Activated T-cell treated with anti-CD3 and anti-CD28 coated beads, Interleukin-2, amount 50 U/mL, for 24 hours (primary cell): Measurements from ENCODE around the gene SPSB3.

ENCODE experiments used
- DNase-seq: peaks from one replicate; pipeline ENCODE4 v3.0.0-alpha.2; 2020
- H3K27ac Mint-ChIP-seq: 2 replicates; pipeline ENCODE4 v1.8.0; 2020; ENCODE audit warnings: mild to moderate bottlenecking, mixed read lengths
- H3K27me3 Mint-ChIP-seq: 2 replicates; pipeline ENCODE4 v1.8.0; 2020; ENCODE audit warnings: mixed read lengths
- H3K36me3 Mint-ChIP-seq: 2 replicates; pipeline ENCODE4 v1.8.0; 2020; ENCODE audit warnings: low read depth, mixed read lengths
- H3K4me1 Mint-ChIP-seq: 2 replicates; pipeline ENCODE4 v1.8.0; 2020; ENCODE audit warnings: low read depth, mixed read lengths
- H3K4me3 Mint-ChIP-seq: 2 replicates; pipeline ENCODE4 v1.8.0; 2020; ENCODE audit warnings: mild to moderate bottlenecking, moderate library complexity, mixed read lengths
- H3K9me3 Mint-ChIP-seq: 2 replicates; pipeline ENCODE4 v1.8.0; 2020; ENCODE audit warnings: mixed read lengths

SPSB3 gene

GRCh38 chr16:1776991-1777374 is 5.4 kb downstream of the SPSB3 start:
- H3K9me3 Mint-ChIP-seq, result no peaks in the 10 kb centered on the region
- H3K4me1 Mint-ChIP-seq, result peaks cover 21% of the 10 kb centered on the region
- H3K4me3 Mint-ChIP-seq, result no peak overlapping the region
- no peak for DNase-seq
- H3K27ac Mint-ChIP-seq, result peak overlapping the region; percentile 71
- no peaks in the 10 kb centered on the region for H3K27me3 Mint-ChIP-seq
- peaks cover 52% of the 10 kb centered on the region for H3K36me3 Mint-ChIP-seq

DNA sequence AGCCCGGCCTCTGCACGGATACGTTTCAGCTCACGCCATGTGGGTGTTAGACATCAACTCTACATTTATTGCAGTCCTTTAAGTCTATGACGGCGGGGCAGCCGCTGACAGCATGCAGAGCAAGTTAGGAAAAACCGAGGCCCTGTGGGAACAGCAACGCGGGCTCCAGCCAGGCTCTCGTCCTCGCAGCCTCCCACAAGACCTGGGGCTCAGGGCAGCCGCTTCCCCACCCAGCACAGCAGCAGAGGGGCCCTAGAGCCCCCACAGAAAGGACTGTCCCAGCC is 5.8 kb downstream of the SPSB3 start:
- no peak for DNase-seq
- no peak overlapping the region for H3K4me3 Mint-ChIP-seq
- peaks cover 18% of the 10 kb centered on the region for H3K4me1 Mint-ChIP-seq
- H3K9me3 Mint-ChIP-seq, result no peaks in the 10 kb centered on the region
- peaks cover 53% of the 10 kb centered on the region for H3K36me3 Mint-ChIP-seq
- H3K27me3 Mint-ChIP-seq, result no peaks in the 10 kb centered on the region
- H3K27ac Mint-ChIP-seq, result peak overlapping the region; percentile 71

- Mint-ChIP-seq H3K27ac (peak overlapping the region; percentile 71), H3K9me3 (no peaks in the 10 kb centered on the region), H3K4me1 (peaks cover 13% of the 10 kb centered on the region), H3K4me3 (no peak overlapping the region), H3K36me3 (peaks cover 49% of the 10 kb centered on the region), H3K27me3 (no peaks in the 10 kb centered on the region)
- no peak for DNase-seq
Observed at GRCh38 chr16:1775846-1776671, 6.3 kb downstream of the SPSB3 start.

DNA sequence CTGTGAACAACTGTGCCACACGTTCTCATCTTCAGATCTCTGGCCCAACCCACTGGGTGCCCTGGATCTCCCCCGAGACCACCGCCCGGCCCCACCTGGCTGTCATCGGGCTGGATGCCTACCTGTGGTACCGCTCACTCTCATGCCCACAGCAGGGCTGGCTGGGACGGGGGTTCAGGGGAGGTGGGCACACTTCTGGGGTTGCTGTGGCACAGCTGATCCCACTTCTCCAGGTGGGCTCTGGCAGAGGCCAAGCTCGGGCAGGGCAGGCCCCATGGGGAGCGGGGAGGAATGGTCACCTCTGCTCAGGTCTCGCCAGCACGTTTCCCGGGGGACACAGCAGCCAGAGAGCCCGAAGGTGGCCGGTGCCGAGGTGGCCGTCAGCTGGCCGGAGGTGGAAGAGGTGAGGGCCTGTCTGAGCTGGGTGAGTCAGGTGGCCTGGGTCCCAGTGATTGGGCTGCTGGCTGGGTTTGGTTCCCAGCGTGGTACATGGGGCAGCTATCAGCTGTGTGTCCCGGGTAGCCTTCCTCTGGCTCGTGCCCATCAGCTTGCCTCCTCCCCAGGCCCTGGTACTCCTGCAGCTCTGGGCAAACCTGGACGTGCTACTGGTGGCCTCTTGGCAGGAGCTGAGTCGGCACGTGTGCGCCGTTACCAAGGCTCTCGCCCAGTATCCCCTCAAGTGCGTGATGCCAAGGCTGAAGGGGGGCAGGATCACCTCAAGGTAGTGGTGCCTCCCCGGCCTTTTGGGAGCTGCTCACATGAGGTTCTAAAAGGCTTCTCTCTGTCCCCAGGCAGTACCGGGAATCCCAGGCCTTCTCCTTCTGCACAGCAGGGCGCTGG is 7.1 kb downstream of the SPSB3 start:
- DNase-seq, result no peak
- H3K9me3 Mint-ChIP-seq, result no peaks in the 10 kb centered on the region
- H3K27me3 Mint-ChIP-seq, result no peaks in the 10 kb centered on the region
- no peak overlapping the region for H3K27ac Mint-ChIP-seq
- peak overlapping the region; percentile 96 for H3K4me3 Mint-ChIP-seq
- H3K4me1 Mint-ChIP-seq, result peaks cover 15% of the 10 kb centered on the region
- peaks cover 50% of the 10 kb centered on the region for H3K36me3 Mint-ChIP-seq

GRCh38 chr16:1774448-1774780 is 8.0 kb downstream of the SPSB3 start:
- no peak overlapping the region for H3K27ac Mint-ChIP-seq
- peak overlapping the region; percentile 96 for H3K4me3 Mint-ChIP-seq
- H3K4me1 Mint-ChIP-seq, result peaks cover 20% of the 10 kb centered on the region
- DNase-seq, result no peak
- no peaks in the 10 kb centered on the region for H3K9me3 Mint-ChIP-seq
- H3K27me3 Mint-ChIP-seq, result no peaks in the 10 kb centered on the region
- H3K36me3 Mint-ChIP-seq, result peaks cover 54% of the 10 kb centered on the region

DNA sequence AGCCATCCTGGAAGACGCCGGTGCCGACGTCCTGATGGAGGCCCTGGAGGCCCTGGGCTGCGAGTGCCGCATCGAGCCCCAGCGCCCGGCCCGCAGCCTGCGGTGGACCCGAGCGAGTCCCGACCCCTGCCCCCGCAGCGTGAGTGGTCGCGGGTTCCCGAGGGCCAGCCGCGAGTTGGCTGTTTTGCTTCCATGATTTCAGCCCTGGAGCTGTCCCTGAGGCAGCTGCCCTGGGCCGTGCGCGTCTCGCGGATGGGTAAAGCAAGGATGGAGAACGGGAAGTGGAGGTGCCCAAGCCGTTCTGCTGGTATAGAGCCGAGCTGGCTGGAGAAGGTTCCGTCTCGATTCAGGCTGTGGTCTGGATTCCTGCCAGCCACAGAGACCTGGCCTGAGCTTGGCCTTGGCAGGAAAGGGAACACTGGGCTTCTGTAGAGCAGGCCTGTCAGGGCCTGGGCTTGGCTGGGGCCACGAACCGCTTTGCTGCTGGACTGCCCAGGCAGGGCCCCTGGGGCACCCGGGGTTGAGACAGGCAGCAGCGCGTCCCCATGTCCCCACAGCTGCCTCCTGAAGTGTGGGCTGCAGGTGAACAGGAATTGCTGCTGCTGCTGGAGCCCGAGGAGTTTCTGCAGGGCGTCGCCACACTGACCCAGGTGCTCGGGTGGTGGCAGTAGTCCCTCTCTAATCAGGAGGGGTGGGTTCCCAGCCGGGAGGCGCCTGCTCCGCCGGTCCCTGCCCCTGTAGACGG is 8.5 kb downstream of the SPSB3 start:
- Mint-ChIP-seq H3K9me3 (no peaks in the 10 kb centered on the region), H3K36me3 (peaks cover 54% of the 10 kb centered on the region), H3K4me1 (peaks cover 20% of the 10 kb centered on the region), H3K4me3 (peak overlapping the region; percentile 96), H3K27me3 (no peaks in the 10 kb centered on the region), H3K27ac (peak overlapping the region; percentile 89)
- no peak for DNase-seq

GRCh38 chr16:1772908-1773702 is 9.3 kb downstream of the SPSB3 start, which contains the start of gene MRPS34:
Gene MRPS34 (minus strand): TSS chr16:1773134. CDS start chr16:1773119, 15 bp downstream.
- Mint-ChIP-seq H3K36me3 (peaks cover 58% of the 10 kb centered on the region), H3K9me3 (no peaks in the 10 kb centered on the region), H3K4me3 (peak within 1 kb of the TSS; percentile 96), H3K4me1 (peaks cover 20% of the 10 kb centered on the region), H3K27me3 (no peaks in the 10 kb centered on the region), H3K27ac (peak within 1 kb of the TSS; percentile 99)
- peak; percentile 88 for DNase-seq

GRCh38 chr16:1772362-1772907 is 9.9 kb downstream of the SPSB3 start, which contains the start of gene EME2:
Gene EME2 (plus strand): TSS chr16:1772810. CDS start chr16:1773228, 418 bp downstream.
- Mint-ChIP-seq H3K9me3 (no peaks in the 10 kb centered on the region), H3K27ac (peak within 1 kb of the TSS; percentile 99), H3K4me1 (peaks cover 20% of the 10 kb centered on the region), H3K36me3 (peaks cover 64% of the 10 kb centered on the region), H3K4me3 (peak within 1 kb of the TSS; percentile 96), H3K27me3 (no peaks in the 10 kb centered on the region)
- peak; percentile 79 for DNase-seq

DNA sequence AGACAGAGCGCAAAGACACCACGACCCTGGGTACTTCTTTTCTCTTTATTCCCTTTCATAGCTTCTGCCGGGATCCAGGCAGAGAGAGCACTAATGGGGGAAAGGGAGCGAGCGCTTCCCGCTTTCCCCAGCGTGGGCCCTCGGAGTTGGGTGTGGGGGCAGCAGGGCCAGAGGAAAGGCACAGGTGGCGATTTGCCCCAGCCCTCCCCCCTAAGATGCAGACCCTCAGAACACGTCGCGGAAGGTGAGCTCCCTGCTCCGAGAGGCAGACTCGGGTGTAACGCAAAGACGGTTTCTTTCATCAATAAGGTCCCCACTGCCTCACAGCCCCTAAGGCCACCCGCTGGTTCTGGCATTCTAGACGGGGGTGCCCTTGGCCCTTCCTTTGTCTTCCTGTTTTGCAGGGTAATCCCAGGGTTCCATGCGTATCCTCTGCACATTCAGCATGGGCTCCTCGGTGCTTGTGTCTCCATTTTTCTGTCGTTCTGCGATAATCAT is 10.5 kb downstream of the SPSB3 start:
- Mint-ChIP-seq H3K27me3 (no peaks in the 10 kb centered on the region), H3K4me3 (peak overlapping the region; percentile 96), H3K27ac (peak overlapping the region; percentile 99), H3K36me3 (peaks cover 65% of the 10 kb centered on the region), H3K9me3 (no peaks in the 10 kb centered on the region), H3K4me1 (peaks cover 20% of the 10 kb centered on the region)
- no peak for DNase-seq

DNA sequence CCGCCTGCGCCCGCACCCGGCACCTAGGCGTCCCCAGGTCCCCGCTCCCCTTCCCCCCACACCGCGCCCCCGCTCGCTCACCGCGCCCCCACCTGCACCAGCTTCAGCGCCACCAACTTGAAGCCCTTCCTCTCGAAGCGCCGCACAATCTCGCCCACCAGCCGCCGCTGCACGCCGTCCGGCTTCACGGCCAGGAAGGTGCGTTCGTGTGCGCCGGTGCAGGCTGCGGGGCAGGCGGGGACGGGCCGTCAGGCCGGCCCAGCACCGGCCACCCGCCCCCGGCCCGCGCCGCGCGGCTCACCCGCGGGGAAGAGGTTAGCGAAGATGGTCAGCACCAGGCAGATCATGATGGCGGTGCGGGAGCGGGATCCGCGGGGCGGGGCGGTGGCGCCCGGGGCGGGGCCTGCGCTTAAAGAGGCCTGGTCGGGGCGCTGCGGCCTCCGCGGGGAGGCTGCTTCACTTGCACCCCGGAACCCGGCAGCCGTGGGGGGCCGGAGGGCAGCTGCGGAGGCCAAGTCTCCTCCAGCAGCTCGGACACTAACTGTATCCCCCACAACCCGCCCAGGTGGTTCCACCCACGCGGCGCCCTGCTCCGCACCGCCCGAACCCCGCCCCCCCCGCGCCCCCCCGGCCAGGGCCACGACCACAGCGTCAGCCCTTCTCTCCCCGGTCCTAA is 11.0 kb downstream of the SPSB3 start, which contains the start of gene NME3:
Gene NME3, minus strand, starts transcription at position 356 of the 676 bp plus-strand sequence. Its CDS starts 9 bp downstream, at position 347.
- peak; percentile 91 for DNase-seq
- Mint-ChIP-seq H3K36me3 (peaks cover 62% of the 10 kb centered on the region), H3K27ac (peak within 1 kb of the TSS; percentile 99), H3K9me3 (no peaks in the 10 kb centered on the region), H3K4me1 (peaks cover 20% of the 10 kb centered on the region), H3K27me3 (no peaks in the 10 kb centered on the region), H3K4me3 (peak within 1 kb of the TSS; percentile 96)

DNA sequence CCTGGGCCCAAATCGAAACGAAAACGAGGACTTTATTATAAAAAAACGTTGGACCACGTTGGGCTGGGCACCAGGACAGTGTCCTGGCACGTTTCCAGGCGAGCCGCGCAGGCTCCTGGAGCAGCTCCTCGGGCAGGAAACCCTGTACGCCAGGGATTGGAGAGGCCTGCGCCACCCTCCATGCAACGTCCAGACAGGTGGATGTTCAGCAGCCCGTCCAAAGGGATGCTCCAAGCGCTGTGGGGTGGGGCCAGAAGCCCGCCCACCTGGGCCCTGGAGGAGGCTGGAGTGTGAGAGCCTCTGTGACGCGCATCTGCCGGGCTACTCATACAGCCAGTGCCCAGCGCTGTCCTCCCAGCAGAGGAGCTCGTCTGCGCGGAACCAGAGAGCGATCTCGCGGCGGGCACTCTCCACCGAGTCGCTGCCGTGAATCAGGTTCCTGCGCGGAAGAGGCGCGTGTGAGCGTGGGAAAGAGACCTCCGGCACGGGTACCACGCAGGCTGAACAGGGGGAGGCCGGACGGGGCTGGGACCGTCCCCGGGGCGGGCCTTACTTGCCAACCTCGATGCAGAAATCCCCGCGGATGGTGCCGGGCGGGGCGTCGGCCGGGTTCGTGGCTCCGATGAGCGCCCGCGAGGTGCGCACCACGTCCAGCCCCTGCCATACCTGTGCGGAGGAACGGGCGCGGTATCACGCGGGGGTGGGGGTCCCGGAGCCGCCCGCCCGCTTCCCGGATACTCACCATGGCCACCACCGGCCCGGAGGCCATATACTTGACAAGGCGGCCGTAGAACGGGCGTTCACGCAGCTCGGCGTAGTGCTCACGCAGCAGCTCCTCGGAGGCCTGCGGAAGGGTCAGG is 11.8 kb downstream of the SPSB3 start:
- Mint-ChIP-seq H3K36me3 (peaks cover 65% of the 10 kb centered on the region), H3K9me3 (no peaks in the 10 kb centered on the region), H3K27ac (peak overlapping the region; percentile 89), H3K4me3 (peak overlapping the region; percentile 96), H3K4me1 (peaks cover 20% of the 10 kb centered on the region), H3K27me3 (no peaks in the 10 kb centered on the region)
- peak; percentile 77 for DNase-seq
